GM12878 (cell line): ENCODE measurements around the gene TMX3. TPM values are rescaled to one million over a fixed set of nuclear protein-coding genes. Genes with fewer than 3 reads are reported as not detected.

Source experiments
- ESRRA ChIP-seq: IDR thresholded peaks from 2 replicates; pipeline ENCODE4 v1.6.1; 2012; ENCODE audit warnings: mild to moderate bottlenecking, low read length, improper control_type of control experiment
- NR2F1 ChIP-seq: fragments of 450-650 bp; conservative IDR thresholded peaks from 2 replicates; pipeline ENCODE4 v1.6.1; 2017; ENCODE audit warnings: mild to moderate bottlenecking
- RBBP5 ChIP-seq: fragments of 200-600 bp; sonication (generic); conservative IDR thresholded peaks from 2 replicates; pipeline ENCODE4 v1.6.1; 2016
- SMAD1 ChIP-seq: fragments of 450-650 bp; IDR thresholded peaks from 2 replicates; pipeline ENCODE4 v1.6.1; 2018; ENCODE audit warnings: mild to moderate bottlenecking, low read depth; ENCODE audit not compliant: partially characterized antibody
- polyA plus RNA-seq, 11 experiments: library from polyadenylated mRNA; depleted of rRNA in 4 of 11; unstranded in 6 of 11; stranded (reverse) in 5 of 11; fragments of >200 nt; fragmentation: Nextera tagmentation in 4 of 11; fragmentation: Illumina TruSeq in 1 of 11; extraction: Ambion mirVana in 4 of 11; extraction: Trizol in 1 of 11; gene quantifications; 1 replicate in 1 of 11; 2 replicates in 10 of 11; pipeline versions ENCODE4 v1.2.1 to v1.2.3, GENCODE V29; 2011 to 2016; ENCODE audit warnings: inconsistent platforms in 2 of 11, missing spikeins in 2 of 11, low read depth in 1 of 11
- total RNA-seq, 4 experiments: library from RNA; depleted of rRNA in 3 of 4; stranded (reverse); fragments of >200 nt in 3 of 4; fragmentation: Illumina TruSeq in 1 of 4; extraction: Trizol in 1 of 4; gene quantifications; 2 replicates each; pipeline versions ENCODE4 v1.2.1 to v1.2.3, GENCODE V29; 2013 to 2021
- TF ChIP-seq, protein P1 (sequence below): fragments of 450-650 bp; formaldehyde crosslinking; IDR thresholded peaks from 2 replicates; pipeline ENCODE4 v1.4.0; 2020; ENCODE audit warnings: mild to moderate bottlenecking, moderate library complexity
- TF ChIP-seq, protein P2 (sequence below): IDR thresholded peaks from 2 replicates; pipeline ENCODE4 v1.6.1; 2011; ENCODE audit warnings: mild to moderate bottlenecking, low read depth, low read length, moderate library complexity; ENCODE audit not compliant: insufficient replicate concordance
- TF ChIP-seq, protein P3 (sequence below): fragments of 450-650 bp; formaldehyde crosslinking; IDR thresholded peaks from 2 replicates; pipeline ENCODE4 v1.5.0; 2022; ENCODE audit warnings: mild to moderate bottlenecking, missing genetic modification characterization
- TF ChIP-seq, protein P4 (sequence below): IDR thresholded peaks from 2 replicates; pipeline ENCODE4 v1.6.1; 2011; ENCODE audit warnings: low read depth, low read length, improper control_type of control experiment, borderline replicate concordance

TMX3 gene
- total and polyA plus RNA-seq, 10 of the 15 experiments (the other 5 are each of a cell fraction or from before 2014, with no cell fraction given) = 14.2 to 85.6 (median 29.7) TPM

- TF ChIP-seq, protein P1, sequence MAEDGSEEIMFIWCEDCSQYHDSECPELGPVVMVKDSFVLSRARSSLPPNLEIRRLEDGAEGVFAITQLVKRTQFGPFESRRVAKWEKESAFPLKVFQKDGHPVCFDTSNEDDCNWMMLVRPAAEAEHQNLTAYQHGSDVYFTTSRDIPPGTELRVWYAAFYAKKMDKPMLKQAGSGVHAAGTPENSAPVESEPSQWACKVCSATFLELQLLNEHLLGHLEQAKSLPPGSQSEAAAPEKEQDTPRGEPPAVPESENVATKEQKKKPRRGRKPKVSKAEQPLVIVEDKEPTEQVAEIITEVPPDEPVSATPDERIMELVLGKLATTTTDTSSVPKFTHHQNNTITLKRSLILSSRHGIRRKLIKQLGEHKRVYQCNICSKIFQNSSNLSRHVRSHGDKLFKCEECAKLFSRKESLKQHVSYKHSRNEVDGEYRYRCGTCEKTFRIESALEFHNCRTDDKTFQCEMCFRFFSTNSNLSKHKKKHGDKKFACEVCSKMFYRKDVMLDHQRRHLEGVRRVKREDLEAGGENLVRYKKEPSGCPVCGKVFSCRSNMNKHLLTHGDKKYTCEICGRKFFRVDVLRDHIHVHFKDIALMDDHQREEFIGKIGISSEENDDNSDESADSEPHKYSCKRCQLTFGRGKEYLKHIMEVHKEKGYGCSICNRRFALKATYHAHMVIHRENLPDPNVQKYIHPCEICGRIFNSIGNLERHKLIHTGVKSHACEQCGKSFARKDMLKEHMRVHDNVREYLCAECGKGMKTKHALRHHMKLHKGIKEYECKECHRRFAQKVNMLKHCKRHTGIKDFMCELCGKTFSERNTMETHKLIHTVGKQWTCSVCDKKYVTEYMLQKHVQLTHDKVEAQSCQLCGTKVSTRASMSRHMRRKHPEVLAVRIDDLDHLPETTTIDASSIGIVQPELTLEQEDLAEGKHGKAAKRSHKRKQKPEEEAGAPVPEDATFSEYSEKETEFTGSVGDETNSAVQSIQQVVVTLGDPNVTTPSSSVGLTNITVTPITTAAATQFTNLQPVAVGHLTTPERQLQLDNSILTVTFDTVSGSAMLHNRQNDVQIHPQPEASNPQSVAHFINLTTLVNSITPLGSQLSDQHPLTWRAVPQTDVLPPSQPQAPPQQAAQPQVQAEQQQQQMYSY = no peak
- TF ChIP-seq, protein P2, sequence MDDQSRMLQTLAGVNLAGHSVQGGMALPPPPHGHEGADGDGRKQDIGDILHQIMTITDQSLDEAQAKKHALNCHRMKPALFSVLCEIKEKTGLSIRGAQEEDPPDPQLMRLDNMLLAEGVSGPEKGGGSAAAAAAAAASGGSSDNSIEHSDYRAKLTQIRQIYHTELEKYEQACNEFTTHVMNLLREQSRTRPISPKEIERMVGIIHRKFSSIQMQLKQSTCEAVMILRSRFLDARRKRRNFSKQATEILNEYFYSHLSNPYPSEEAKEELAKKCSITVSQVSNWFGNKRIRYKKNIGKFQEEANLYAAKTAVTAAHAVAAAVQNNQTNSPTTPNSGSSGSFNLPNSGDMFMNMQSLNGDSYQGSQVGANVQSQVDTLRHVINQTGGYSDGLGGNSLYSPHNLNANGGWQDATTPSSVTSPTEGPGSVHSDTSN = no peak
- TF ChIP-seq NR2F1 (no peak), ESRRA (no peak), RBBP5 (no peak), SMAD1 (no peak)
- TF ChIP-seq, protein P3, sequence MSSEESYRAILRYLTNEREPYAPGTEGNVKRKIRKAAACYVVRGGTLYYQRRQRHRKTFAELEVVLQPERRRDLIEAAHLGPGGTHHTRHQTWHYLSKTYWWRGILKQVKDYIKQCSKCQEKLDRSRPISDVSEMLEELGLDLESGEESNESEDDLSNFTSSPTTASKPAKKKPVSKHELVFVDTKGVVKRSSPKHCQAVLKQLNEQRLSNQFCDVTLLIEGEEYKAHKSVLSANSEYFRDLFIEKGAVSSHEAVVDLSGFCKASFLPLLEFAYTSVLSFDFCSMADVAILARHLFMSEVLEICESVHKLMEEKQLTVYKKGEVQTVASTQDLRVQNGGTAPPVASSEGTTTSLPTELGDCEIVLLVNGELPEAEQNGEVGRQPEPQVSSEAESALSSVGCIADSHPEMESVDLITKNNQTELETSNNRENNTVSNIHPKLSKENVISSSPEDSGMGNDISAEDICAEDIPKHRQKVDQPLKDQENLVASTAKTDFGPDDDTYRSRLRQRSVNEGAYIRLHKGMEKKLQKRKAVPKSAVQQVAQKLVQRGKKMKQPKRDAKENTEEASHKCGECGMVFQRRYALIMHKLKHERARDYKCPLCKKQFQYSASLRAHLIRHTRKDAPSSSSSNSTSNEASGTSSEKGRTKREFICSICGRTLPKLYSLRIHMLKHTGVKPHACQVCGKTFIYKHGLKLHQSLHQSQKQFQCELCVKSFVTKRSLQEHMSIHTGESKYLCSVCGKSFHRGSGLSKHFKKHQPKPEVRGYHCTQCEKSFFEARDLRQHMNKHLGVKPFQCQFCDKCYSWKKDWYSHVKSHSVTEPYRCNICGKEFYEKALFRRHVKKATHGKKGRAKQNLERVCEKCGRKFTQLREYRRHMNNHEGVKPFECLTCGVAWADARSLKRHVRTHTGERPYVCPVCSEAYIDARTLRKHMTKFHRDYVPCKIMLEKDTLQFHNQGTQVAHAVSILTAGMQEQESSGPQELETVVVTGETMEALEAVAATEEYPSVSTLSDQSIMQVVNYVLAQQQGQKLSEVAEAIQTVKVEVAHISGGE = no peak
- TF ChIP-seq, protein P4, sequence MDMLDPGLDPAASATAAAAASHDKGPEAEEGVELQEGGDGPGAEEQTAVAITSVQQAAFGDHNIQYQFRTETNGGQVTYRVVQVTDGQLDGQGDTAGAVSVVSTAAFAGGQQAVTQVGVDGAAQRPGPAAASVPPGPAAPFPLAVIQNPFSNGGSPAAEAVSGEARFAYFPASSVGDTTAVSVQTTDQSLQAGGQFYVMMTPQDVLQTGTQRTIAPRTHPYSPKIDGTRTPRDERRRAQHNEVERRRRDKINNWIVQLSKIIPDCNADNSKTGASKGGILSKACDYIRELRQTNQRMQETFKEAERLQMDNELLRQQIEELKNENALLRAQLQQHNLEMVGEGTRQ = no peak
Observed at GRCh38 chr18:68662754-68663153, 52.2 kb downstream of the TMX3 start (continued).
